H1 (cell line): ENCODE results near the gene GRID1. TPM values are rescaled to one million over a fixed set of nuclear protein-coding genes. Genes with fewer than 3 reads are reported as not detected.

Experiments
- CTCF ChIA-PET: fragments of 300-600 bp; sonication (Branson Sonifier 250); formaldehyde crosslinking; loops from one replicate; lab custom pipeline; 2021; ENCODE audit not compliant: partially characterized antibody; lab: Charles Lee
- POLR2A ChIA-PET: fragments of 300-600 bp; sonication (Branson Sonifier 250); formaldehyde crosslinking; loops from one replicate; lab custom pipeline; 2021; ENCODE audit warnings: inconsistent platforms; ENCODE audit not compliant: partially characterized antibody; lab: Charles Lee
- DNase-seq, 2 experiments: peaks; one replicate each; pipeline versions ENCODE4 v3.0.0 to v3.0.0-alpha.2; 2010 to 2022; ENCODE audit warnings: low spot score in 2 of 2, low read depth in 1 of 2, mixed read lengths in 1 of 2
- FAIRE-seq: peaks from 2 replicates; lab custom pipeline; 2011; peaks lifted over from hg19 to GRCh38; lab: Jason Lieb, UNC
- H2AFZ ChIP-seq: 2 replicates; pipeline ENCODE4 v1.8.1; 2012; ENCODE audit warnings: low read length, inconsistent platforms
- H2AK5ac ChIP-seq: 2 replicates; pipeline ENCODE4 v1.6.1; 2013; ENCODE audit warnings: low read depth, low read length
- H2BK120ac ChIP-seq: replicated peaks from 2 replicates; pipeline ENCODE3; 2013; ENCODE audit warnings: low read depth, low read length, inconsistent platforms
- H2BK12ac ChIP-seq: 2 replicates; pipeline ENCODE4 v1.6.1; 2013; ENCODE audit warnings: low read depth, low read length
- H2BK15ac ChIP-seq: 2 replicates; pipeline ENCODE4 v1.6.1; 2013; ENCODE audit warnings: low read length
- H2BK20ac ChIP-seq: 2 replicates; pipeline ENCODE4 v1.6.1; 2013; ENCODE audit warnings: low read length
- H2BK5ac ChIP-seq: 2 replicates; pipeline ENCODE4 v1.6.1; 2013; ENCODE audit warnings: low read depth, low read length
- H3K14ac ChIP-seq: 2 replicates; pipeline ENCODE4 v1.6.1; 2013; ENCODE audit warnings: inconsistent platforms; ENCODE audit not compliant: insufficient read length
- H3K18ac ChIP-seq: 2 replicates; pipeline ENCODE4 v1.6.1; 2013; ENCODE audit warnings: low read length; ENCODE audit errors: extremely low read depth
- H3K23ac ChIP-seq: 2 replicates; pipeline ENCODE4 v1.6.1; 2013; ENCODE audit warnings: inconsistent platforms; ENCODE audit not compliant: insufficient read length
- H3K23me2 ChIP-seq: 2 replicates; pipeline ENCODE4 v1.6.1; 2013; ENCODE audit warnings: low read depth, low read length
- H3K27ac ChIP-seq: 2 replicates; pipeline ENCODE4 v1.6.1; 2011; ENCODE audit warnings: low read depth, low read length, inconsistent platforms
- H3K27me3 ChIP-seq, 4 experiments: replicated peaks in 1 of 4; 1 replicate in 1 of 4; 2 replicates in 3 of 4; pipeline versions ENCODE4 v1.6.1 to v1.8.1; 2011 to 2013; ENCODE audit warnings: low read length in 3 of 4, mild to moderate bottlenecking in 3 of 4, inconsistent platforms in 2 of 4, mixed read lengths in 2 of 4, moderate library complexity in 1 of 4; ENCODE audit not compliant: control insufficient read depth in 3 of 4, insufficient read depth in 3 of 4; ENCODE audit errors: extremely low read depth in 1 of 4
- H3K36me3 ChIP-seq, 4 experiments: 2 replicates each; pipeline versions ENCODE4 v1.6.1 to v1.8.1; 2011 to 2013; ENCODE audit warnings: mild to moderate bottlenecking in 4 of 4, low read length in 3 of 4, moderate library complexity in 2 of 4, control low read depth in 1 of 4, inconsistent platforms in 1 of 4; ENCODE audit not compliant: insufficient read depth in 4 of 4, control insufficient read depth in 2 of 4
- H3K4ac ChIP-seq: replicated peaks from 2 replicates; pipeline ENCODE3; 2013; ENCODE audit warnings: low read length, low read depth, mixed read lengths, inconsistent platforms; ENCODE audit not compliant: insufficient read length
- H3K4me1 ChIP-seq, 4 experiments: replicated peaks in 1 of 4; 1 replicate in 1 of 4; 2 replicates in 3 of 4; pipeline versions ENCODE4 v1.6.1 to v1.8.1; 2011 to 2013; ENCODE audit warnings: low read length in 3 of 4, inconsistent platforms in 2 of 4, mixed read lengths in 1 of 4; ENCODE audit not compliant: insufficient read depth in 4 of 4, control insufficient read depth in 3 of 4
- H3K4me2 ChIP-seq, 2 experiments: 2 replicates each; pipeline versions ENCODE4 v1.6.1 to v1.8.1; 2011 to 2013; ENCODE audit warnings: low read depth in 2 of 2, low read length in 2 of 2, control low read depth in 1 of 2, inconsistent platforms in 1 of 2, mild to moderate bottlenecking in 1 of 2; ENCODE audit not compliant: insufficient read depth in 1 of 2
- H3K4me3 ChIP-seq, 4 experiments: fragments of 200-600, 300-600 bp in 1 of 4; sonication (generic), shearing (Covaris generic), sonication (Bioruptor Twin) in 1 of 4; 2 replicates each; pipeline versions ENCODE4 v1.5.1 to v1.8.1; 2011 to 2016; ENCODE audit warnings: low read length in 4 of 4, low read depth in 3 of 4, control low read depth in 2 of 4, inconsistent platforms in 2 of 4, mild to moderate bottlenecking in 2 of 4, mixed read lengths in 1 of 4, moderate library complexity in 1 of 4; ENCODE audit not compliant: insufficient read depth in 2 of 4; ENCODE audit errors: extremely low read depth in 1 of 4
- H3K56ac ChIP-seq: replicated peaks from 2 replicates; pipeline ENCODE3; 2013; ENCODE audit warnings: low read depth, mild to moderate bottlenecking, mixed read lengths, low read length, inconsistent platforms; ENCODE audit not compliant: insufficient read length
- H3K79me1 ChIP-seq: 2 replicates; pipeline ENCODE4 v1.6.1; 2013; ENCODE audit warnings: low read depth, low read length, control low read depth
- H3K79me2 ChIP-seq, 2 experiments: 2 replicates each; pipeline versions ENCODE4 v1.6.1 to v1.8.1; 2012 to 2013; ENCODE audit warnings: low read length in 2 of 2, mild to moderate bottlenecking in 2 of 2, inconsistent platforms in 1 of 2; ENCODE audit not compliant: insufficient read depth in 2 of 2, control insufficient read depth in 1 of 2
- H3K9ac ChIP-seq, 4 experiments: replicated peaks in 1 of 4; 1 replicate in 1 of 4; 2 replicates in 3 of 4; pipeline versions ENCODE4 v1.6.1 to v1.8.1; 2011 to 2013; ENCODE audit warnings: low read depth in 3 of 4, low read length in 3 of 4, control low read depth in 2 of 4, mild to moderate bottlenecking in 2 of 4, moderate library complexity in 2 of 4, inconsistent platforms in 1 of 4; ENCODE audit errors: extremely low read depth in 1 of 4
- H3K9me3 ChIP-seq, 2 experiments: 2 replicates each; pipeline versions ENCODE4 v1.6.1 to v1.8.1; 2012 to 2013; ENCODE audit warnings: mild to moderate bottlenecking in 2 of 2, moderate library complexity in 2 of 2, control low read depth in 1 of 2, inconsistent platforms in 1 of 2, low read depth in 1 of 2, low read length in 1 of 2, mixed read lengths in 1 of 2; ENCODE audit not compliant: insufficient read depth in 2 of 2
- H4K20me1 ChIP-seq, 2 experiments: replicated peaks in 1 of 2; 2 replicates each; pipeline versions ENCODE3 to v1.8.1; 2011 to 2013; ENCODE audit warnings: inconsistent platforms in 2 of 2, low read length in 2 of 2, mild to moderate bottlenecking in 1 of 2; ENCODE audit not compliant: insufficient read depth in 2 of 2, control insufficient read depth in 1 of 2
- H4K5ac ChIP-seq: 2 replicates; pipeline ENCODE4 v1.6.1; 2013; ENCODE audit warnings: low read length, low read depth, mixed read lengths, inconsistent platforms; ENCODE audit not compliant: insufficient read length
- H4K8ac ChIP-seq: 2 replicates; pipeline ENCODE4 v1.8.0; 2013; ENCODE audit warnings: mild to moderate bottlenecking, moderate library complexity, low read length, inconsistent platforms; ENCODE audit not compliant: insufficient read depth; ENCODE audit errors: extremely low read depth
- H4K91ac ChIP-seq: replicated peaks from 2 replicates; pipeline ENCODE3; 2013; ENCODE audit warnings: low read length, mixed read lengths, inconsistent platforms; ENCODE audit not compliant: insufficient read length
- ASH2L ChIP-seq: fragments of 200-600, 300-600 bp; sonication (generic); IDR thresholded peaks from one replicate; pipeline ENCODE4 v1.7.1; 2017; ENCODE audit warnings: low read length
- WGBS, 2 experiments: shearing (Covaris generic) in 1 of 2; methylation state at CpG; one replicate each; pipeline versions ENCODE4 v1.1.6 to v1.1.7; 2013 to 2015; ENCODE audit warnings: low lambda C conversion rate in 2 of 2, mixed read lengths in 2 of 2, inconsistent platforms in 1 of 2, low coverage in 1 of 2, missing lambda C conversion rate in 1 of 2; ENCODE audit not compliant: insufficient replicate concordance in 2 of 2, insufficient coverage in 1 of 2, insufficient read length in 1 of 2; ENCODE audit errors: extremely low coverage in 1 of 2, missing lambda C conversion rate in 1 of 2; 5-methylcytosine and 5-hydroxymethylcytosine counted together
- polyA plus RNA-seq, 7 experiments: library from polyadenylated mRNA; depleted of rRNA in 3 of 7; stranded (reverse) in 5 of 7; unstranded in 2 of 7; fragments of >200 nt in 5 of 7; fragments of 200-250 nt in 2 of 7; gene quantifications; 1 replicate in 5 of 7; 2 replicates in 1 of 7; 4 replicates in 1 of 7; pipeline versions ENCODE4 v1.2.1 to v1.2.3, GENCODE V29; 2011 to 2013; ENCODE audit warnings: missing spikeins in 2 of 7, mixed read lengths in 2 of 7
- total RNA-seq: library from RNA; stranded (reverse); fragmentation: NEBNext Ultra II Directional; extraction: Animal tissue kit (Norgen Biotek cat#: 25700); gene quantifications from 2 replicates; pipeline ENCODE4 v1.2.1, GENCODE V29; 2021
- TF ChIP-seq, protein P1 (sequence below): IDR thresholded peaks from 2 replicates; pipeline ENCODE4 v1.6.1; 2011; ENCODE audit warnings: low read depth, mild to moderate bottlenecking, low read length; ENCODE audit not compliant: insufficient read depth

Gene GRID1
- total and polyA plus RNA-seq, 2 of the 8 experiments (the other 6 are each of a cell fraction or from before 2014, with no cell fraction given) = 0.22 to 0.30 TPM

DNA sequence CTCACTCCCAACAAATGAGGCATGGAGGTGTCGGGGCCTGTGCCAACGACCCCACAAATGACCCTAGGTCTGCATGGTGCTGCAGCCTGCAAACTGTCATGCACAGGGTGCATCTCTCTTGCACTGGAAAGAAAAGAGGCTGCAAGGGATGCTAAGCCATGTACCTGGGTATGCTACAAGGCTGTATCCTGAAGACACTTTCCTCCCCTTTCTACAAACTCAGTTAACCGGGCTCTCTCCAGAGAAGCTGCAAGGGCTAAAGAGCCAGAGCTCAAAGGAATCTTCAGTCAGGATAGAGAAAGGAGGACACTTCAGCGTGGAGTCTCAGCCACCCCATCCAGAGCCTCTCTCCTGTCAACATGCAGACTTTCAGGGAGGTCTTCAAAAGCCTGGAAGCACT lies 449.0 kb downstream of the GRID1 start:
- no peak overlapping the region for H2BK120ac ChIP-seq
- no peak overlapping the region for H3K56ac ChIP-seq
- no peaks in the 10 kb centered on the region for H3K79me2 ChIP-seq
- ChIA-PET POLR2A (no interaction called here), CTCF (interaction anchor here (0.6 to 1.0 kb wide), 3 partner anchors 78 to 1283 kb away, joined by 3 read pairs; no protein-coding TSS in a partner anchor)
- 100% methylated on average over 4 of the region's 4 CpGs; no CpG with 5 or more reads in 1 of the 2 experiments for WGBS, 2 experiments
- H3K9me3 ChIP-seq = no peaks in the 10 kb centered on the region
- H4K5ac ChIP-seq = no peak overlapping the region
- no peak overlapping the region; a peak in 1 of 7 replicates for H3K9ac ChIP-seq
- no peaks in the 10 kb centered on the region for H3K27me3 ChIP-seq
- DNase-seq = no peak
- no peak overlapping the region for H2BK5ac ChIP-seq
- H3K4me2 ChIP-seq = no peak overlapping the region
- peaks cover 5% of the 10 kb centered on the region; the same call in 1 of the 2 replicates for H3K23me2 ChIP-seq
- H3K27ac ChIP-seq = no peak overlapping the region
- FAIRE-seq = no peak
- no peak overlapping the region for H2BK20ac ChIP-seq
- H4K20me1 ChIP-seq = peaks cover 0 to 3% of the 10 kb centered on the region in 2 experiments
- H3K4ac ChIP-seq = no peak overlapping the region
- H3K36me3 ChIP-seq = no peaks in the 10 kb centered on the region; a peak in 1 of 8 replicates
- no peak overlapping the region for H3K23ac ChIP-seq
- no peaks in the 10 kb centered on the region for H3K79me1 ChIP-seq
- H2AK5ac ChIP-seq = no peak overlapping the region
- no peak overlapping the region for H2AFZ ChIP-seq
- no peak overlapping the region for H2BK15ac ChIP-seq
- no peak overlapping the region for H4K91ac ChIP-seq
- no peak overlapping the region for H2BK12ac ChIP-seq
- H3K4me3 ChIP-seq = no peak overlapping the region
- no peak overlapping the region for H3K18ac ChIP-seq
- peaks cover 0 to 12% (median 5%) of the 10 kb centered on the region in 4 experiments; a peak in 5 of 7 replicates for H3K4me1 ChIP-seq
- H4K8ac ChIP-seq = no peak overlapping the region
- no peak overlapping the region for H3K14ac ChIP-seq
- no peak for TF ChIP-seq ASH2L
- TF ChIP-seq, protein P1, sequence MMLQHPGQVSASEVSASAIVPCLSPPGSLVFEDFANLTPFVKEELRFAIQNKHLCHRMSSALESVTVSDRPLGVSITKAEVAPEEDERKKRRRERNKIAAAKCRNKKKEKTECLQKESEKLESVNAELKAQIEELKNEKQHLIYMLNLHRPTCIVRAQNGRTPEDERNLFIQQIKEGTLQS = no peak
